ENCODE measurements around the gene MAP2K7.
A peak's percentile ranks its signal among the peaks of the same experiment; 100 is the strongest.

The MAP2K7 gene

DNA sequence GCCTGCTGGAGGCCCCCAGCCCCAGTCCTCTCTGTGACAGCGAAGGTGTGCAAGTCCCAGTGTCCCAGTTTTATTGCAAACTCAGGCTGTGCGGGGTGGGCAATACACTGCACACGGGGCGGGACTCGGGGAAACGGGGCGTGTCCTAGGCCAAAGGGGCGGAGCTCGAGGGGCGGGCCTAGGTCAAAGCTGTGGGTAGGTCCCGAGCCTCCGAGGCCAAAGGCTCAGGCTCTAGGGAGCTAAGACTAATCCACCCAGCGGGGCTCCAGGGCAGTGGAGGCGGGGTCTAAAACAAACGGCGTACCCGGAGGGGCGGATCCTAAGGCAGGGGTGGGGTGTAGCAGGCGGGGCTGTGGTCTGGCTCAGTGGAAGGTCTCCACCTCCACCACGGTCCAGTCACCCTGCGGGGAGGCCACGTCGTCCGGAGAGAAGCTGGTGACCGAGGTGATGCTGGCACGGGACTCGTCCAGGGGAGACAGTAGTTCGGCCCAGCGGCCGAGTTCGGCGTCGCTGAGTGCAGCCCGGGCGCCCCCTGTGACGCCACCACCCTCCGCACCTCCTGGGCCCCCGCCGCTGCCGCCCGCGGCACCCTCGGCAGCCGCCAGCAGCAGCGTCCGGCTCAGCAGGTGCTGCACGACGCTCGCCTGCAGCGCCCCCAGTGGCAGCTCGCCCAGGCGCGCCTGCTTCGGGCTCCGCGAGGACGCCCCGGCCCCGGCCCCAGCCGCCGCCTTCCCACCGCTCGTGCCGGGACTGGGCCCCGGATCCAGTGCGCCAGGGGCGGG lies 34.8 kb upstream of the MAP2K7 start:
- H3K4me3 ChIP-seq (ENCODE audit: low read depth, low read length) = peak overlapping the region; percentile 47
- peak; percentile 94 for TF ChIP-seq CTCF (IDR thresholded peaks at IDR 0.05; ENCODE audit: borderline replicate concordance, insufficient read depth, low read depth, low read length)

- H3K4me3 ChIP-seq (ENCODE audit: low read depth, low read length) = peak overlapping the region; percentile 46
- no peak for TF ChIP-seq CTCF (IDR thresholded peaks at IDR 0.05; ENCODE audit: borderline replicate concordance, insufficient read depth, low read depth, low read length)
These were observed 34.2 kb upstream of the MAP2K7 start for GRCh38 chr19:7869453-7869909.

- no peak for TF ChIP-seq CTCF (IDR thresholded peaks at IDR 0.05; ENCODE audit: borderline replicate concordance, insufficient read depth, low read depth, low read length)
- no peak overlapping the region for H3K4me3 ChIP-seq (ENCODE audit: low read depth, low read length)
These were observed 33.7 kb upstream of the MAP2K7 start for GRCh38 chr19:7869910-7870511.

DNA sequence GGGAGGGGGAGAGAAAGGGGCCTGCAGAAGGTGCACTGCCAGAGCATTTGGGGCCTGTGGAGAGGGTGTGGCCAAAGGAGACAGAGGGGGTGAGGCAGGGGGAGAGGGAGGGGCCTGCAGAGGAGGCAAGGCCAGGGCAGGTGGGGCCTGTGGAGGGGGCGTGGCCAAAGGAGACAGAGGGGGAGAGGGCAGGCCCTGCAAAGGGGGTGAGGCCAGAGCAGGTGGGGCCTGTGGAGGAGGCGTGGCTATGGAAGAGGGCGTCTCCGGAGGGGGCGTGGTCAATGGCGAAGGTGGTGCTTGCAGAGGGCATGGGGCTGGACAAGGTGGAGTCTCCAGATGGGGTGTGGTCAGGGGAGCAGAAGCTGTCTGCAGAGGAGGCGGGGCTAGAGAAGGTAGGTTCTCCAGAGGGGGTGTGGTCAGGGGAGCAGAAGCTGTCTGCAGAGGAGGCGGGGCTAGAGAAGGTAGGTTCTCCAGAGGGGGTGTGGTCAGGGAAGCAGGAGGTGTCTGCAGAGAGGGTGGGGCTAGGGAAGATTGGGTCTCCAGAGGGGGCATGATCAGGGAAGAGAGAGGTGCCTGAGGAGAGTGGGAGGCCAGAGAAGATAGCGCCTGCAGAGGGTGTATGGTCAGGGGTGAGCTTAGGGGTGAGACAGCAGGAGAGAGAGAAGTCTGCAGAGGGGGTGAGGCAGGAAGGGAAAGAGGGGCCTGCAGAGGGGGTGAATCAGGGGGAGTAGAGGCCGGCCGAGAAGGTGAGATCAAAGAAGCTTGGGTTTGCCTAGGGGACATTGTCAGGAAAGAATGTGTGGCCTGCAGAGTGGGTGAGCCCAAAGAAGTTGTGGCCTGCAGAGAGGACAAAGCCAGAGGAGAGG lies 32.9 kb upstream of the MAP2K7 start:
- no peak for TF ChIP-seq CTCF (IDR thresholded peaks at IDR 0.05; ENCODE audit: borderline replicate concordance, insufficient read depth, low read depth, low read length)
- no peak overlapping the region for H3K4me3 ChIP-seq (ENCODE audit: low read depth, low read length)

DNA sequence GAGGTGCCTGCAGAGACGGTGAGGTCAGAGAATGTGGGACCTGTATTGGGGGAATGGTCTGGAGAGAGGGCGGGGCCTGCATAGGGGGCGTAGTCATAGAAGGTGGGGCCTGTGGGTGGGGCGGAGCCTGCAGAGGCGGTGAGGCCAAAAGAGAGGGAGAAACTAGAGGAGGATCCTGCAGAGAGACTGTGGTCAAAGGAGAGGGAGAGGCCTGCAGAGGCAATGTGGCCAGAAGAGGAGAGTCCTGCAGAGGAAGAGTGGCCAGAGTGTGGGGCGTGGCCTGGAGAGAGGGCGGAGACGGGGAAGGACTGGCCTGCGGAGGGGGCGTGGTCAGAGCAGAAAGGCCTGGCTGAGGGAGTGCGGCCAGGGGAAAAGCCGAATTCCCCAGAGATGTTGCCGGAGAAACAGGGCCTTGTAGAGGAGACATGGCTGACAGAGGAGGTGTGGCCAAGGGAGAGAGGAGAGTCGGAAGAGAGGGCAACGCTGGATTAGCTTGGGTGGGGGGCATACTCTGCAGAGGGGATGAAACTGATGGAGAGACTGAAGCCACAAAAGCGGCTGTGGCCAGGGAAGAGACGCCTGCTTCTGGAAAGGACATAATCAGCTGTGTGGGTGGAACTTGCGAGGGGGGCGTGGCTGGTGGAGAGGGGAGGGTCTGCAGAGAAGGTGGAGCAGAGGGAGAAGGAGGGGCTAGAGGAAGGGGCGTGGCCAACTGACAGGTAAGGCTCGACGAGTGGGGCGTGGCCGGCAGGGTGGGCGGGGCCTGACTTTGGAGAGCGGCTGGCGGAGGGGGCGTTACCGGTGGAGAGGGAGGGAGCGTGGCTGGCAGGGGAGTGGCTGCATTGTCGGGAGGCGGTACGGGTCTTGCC lies 32.0 kb upstream of the MAP2K7 start:
- TF ChIP-seq CTCF (IDR thresholded peaks at IDR 0.05; ENCODE audit: borderline replicate concordance, insufficient read depth, low read depth, low read length) = no peak
- no peak overlapping the region for H3K4me3 ChIP-seq (ENCODE audit: low read depth, low read length)
